Vagina (tissue), 2 donors: ENCODE results near the gene OGFOD2.

ENCODE experiments used
- CTCF ChIP-seq, 3 experiments: fragments of 450-650 bp in 2 of 3; fragments of 200-600 bp in 1 of 3; sonication (generic) in 1 of 3; IDR thresholded peaks; one replicate each; pipeline ENCODE4 v1.5.1; 2017 to 2019; ENCODE audit warnings: antibody characterized with exemption in 3 of 3, mild to moderate bottlenecking in 2 of 3, moderate library complexity in 2 of 3
- POLR2A ChIP-seq, 2 donors: fragments of 450-650 bp; IDR thresholded peaks; one replicate each; pipeline ENCODE4 v1.6.1; 2017; ENCODE audit warnings: antibody characterized with exemption in 2 of 2, mild to moderate bottlenecking in 2 of 2, moderate library complexity in 2 of 2
- POLR2AphosphoS5 ChIP-seq, 2 donors: sonication (generic); formaldehyde crosslinking; IDR thresholded peaks; one replicate each; pipeline ENCODE4 v1.9.0; 2017; ENCODE audit warnings: antibody characterized with exemption in 2 of 2, mild to moderate bottlenecking in 2 of 2, low read depth in 1 of 2; ENCODE audit not compliant: insufficient read depth in 1 of 2

- TF ChIP-seq CTCF (IDR thresholded peaks at IDR 0.05) = no peak
- no peak for TF ChIP-seq POLR2AphosphoS5 (IDR thresholded peaks at IDR 0.05; ENCODE audit: insufficient read depth in 1 of 2, low read depth in 1 of 2)
- TF ChIP-seq POLR2A (IDR thresholded peaks at IDR 0.05) = no peak
These were observed 47.8 kb downstream of the OGFOD2 start for GRCh38 chr12:123022846-123023245.
